ENCODE measurements around the gene CD274. TPM values are rescaled to one million over a fixed set of nuclear protein-coding genes. Genes with fewer than 3 reads are reported as not detected.

The CD274 gene
- total and polyA plus RNA-seq, 2 donors from 2014 or later: 2.0 to 5.0 TPM

DNA sequence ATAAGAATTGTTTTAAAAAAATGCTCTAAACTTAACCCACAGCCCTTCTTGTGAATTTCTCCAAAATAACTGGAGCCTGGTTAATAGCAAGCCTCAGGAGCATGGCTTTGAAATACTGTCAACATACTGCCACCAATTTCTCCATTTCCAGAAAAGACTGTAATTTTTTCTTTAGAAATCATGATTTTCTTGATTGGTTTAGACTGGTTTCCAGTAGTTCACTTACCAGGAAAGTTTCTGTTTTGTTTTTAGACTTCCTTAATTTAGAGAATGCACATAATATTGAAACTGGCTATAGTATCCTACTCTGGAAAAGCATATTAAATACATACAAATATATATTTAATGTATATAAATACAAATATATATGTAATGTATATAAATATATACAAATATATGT, 4.5 kb upstream of the CD274 start:
- Histone ChIP-seq H3K9ac (ENCODE audit: low read length in 3 of 3) (no peak overlapping the region), H3K4me3 (ENCODE audit: low read length in 3 of 3) (no peak overlapping the region), H3K36me3 (ENCODE audit: control insufficient read depth in 2 of 3, insufficient read depth in 3 of 3, low read length in 3 of 3) (no peaks in the 10 kb centered on the region), H3K9me3 (ENCODE audit: control insufficient read depth in 2 of 3, insufficient read depth in 1 of 3, low read length in 3 of 3) (no peaks in the 10 kb centered on the region), H3K4me1 (ENCODE audit: control insufficient read depth in 2 of 3, insufficient read depth in 2 of 3, low read depth in 1 of 3, low read length in 3 of 3) (no peaks in the 10 kb centered on the region), H3K27me3 (ENCODE audit: control insufficient read depth, insufficient read depth, low read length) (no peaks in the 10 kb centered on the region), H3K27ac (ENCODE audit: low read depth in 2 of 2, low read length in 2 of 2) (no peak overlapping the region)
- intact Hi-C loops (cut with DNase I): no loop called here
- TF ChIP-seq, protein P1, sequence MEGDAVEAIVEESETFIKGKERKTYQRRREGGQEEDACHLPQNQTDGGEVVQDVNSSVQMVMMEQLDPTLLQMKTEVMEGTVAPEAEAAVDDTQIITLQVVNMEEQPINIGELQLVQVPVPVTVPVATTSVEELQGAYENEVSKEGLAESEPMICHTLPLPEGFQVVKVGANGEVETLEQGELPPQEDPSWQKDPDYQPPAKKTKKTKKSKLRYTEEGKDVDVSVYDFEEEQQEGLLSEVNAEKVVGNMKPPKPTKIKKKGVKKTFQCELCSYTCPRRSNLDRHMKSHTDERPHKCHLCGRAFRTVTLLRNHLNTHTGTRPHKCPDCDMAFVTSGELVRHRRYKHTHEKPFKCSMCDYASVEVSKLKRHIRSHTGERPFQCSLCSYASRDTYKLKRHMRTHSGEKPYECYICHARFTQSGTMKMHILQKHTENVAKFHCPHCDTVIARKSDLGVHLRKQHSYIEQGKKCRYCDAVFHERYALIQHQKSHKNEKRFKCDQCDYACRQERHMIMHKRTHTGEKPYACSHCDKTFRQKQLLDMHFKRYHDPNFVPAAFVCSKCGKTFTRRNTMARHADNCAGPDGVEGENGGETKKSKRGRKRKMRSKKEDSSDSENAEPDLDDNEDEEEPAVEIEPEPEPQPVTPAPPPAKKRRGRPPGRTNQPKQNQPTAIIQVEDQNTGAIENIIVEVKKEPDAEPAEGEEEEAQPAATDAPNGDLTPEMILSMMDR (IDR thresholded peaks at IDR 0.05; ENCODE audit: borderline replicate concordance, extremely low read depth, insufficient read depth): no peak
- peak; percentile 38 for FAIRE-seq
- no peak for DNase-seq

DNA sequence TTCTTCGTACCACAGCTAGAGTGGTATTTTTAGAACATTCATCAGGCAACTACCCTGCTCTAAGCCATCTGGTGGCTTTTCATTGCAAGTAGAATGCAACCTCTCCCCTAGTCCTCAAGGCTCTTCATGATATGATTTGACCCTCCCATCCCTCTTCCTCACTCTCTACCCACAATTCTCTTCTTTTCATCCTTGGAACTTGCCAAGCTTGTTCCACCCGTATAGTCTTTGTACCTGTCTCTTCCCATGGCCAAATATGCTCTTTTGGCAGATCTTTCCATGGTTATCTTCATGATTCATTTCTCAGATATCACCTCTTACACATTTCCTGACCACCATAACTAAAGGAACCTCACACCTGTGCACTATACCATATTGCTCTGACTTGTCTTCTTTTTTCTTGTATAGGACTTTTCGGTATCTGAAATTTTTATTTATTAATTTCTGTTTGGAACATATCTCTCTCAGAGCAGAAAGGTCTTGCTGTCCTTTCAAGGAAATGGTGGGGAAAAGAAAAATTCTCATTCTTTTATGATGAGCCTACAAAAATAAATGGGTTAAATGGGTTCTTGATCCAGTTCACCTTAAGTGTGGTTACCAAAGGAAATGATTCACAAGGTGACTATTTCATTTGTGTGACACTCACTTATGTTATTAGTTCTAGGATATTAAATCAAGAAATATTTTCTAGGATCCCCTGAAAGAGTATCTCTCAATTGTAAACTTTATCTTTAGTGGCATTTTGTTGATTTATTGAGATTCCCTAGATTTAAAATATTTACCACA, 3.7 kb upstream of the CD274 start:
- Histone ChIP-seq H3K9me3 (ENCODE audit: control insufficient read depth in 2 of 3, insufficient read depth in 1 of 3, low read length in 3 of 3) (no peaks in the 10 kb centered on the region), H3K4me1 (ENCODE audit: control insufficient read depth in 2 of 3, insufficient read depth in 2 of 3, low read depth in 1 of 3, low read length in 3 of 3) (no peaks in the 10 kb centered on the region), H3K27me3 (ENCODE audit: control insufficient read depth, insufficient read depth, low read length) (no peaks in the 10 kb centered on the region), H3K27ac (ENCODE audit: low read depth in 2 of 2, low read length in 2 of 2) (no peak overlapping the region), H3K9ac (ENCODE audit: low read length in 3 of 3) (no peak overlapping the region), H3K36me3 (ENCODE audit: control insufficient read depth in 2 of 3, insufficient read depth in 3 of 3, low read length in 3 of 3) (no peaks in the 10 kb centered on the region), H3K4me3 (ENCODE audit: low read length in 3 of 3) (no peak overlapping the region)
- no peak for FAIRE-seq
- intact Hi-C loops (cut with DNase I): no loop called here
- DNase-seq: no peak
- TF ChIP-seq, protein P1 (IDR thresholded peaks at IDR 0.05; ENCODE audit: borderline replicate concordance, extremely low read depth, insufficient read depth): no peak

DNA sequence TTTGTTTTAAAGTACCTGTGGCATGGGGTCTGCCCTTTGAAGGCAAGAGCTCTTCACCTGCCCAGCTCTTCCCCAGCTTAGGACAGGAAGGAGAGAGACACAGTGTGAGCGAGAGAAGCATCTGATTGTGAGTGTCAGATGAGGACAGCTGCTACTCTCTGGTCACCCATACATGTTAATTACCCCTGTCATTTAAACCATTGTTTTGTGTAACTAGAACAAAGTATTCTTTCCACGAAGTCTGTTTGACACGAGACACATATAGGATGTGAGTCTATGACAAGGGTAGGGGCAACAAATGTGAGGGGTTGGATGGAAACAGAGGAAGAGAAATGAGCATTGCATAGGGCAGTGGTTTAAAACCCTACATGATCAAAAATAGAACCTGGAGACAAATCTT, 3.0 kb upstream of the CD274 start:
- TF ChIP-seq, protein P1 (IDR thresholded peaks at IDR 0.05; ENCODE audit: borderline replicate concordance, extremely low read depth, insufficient read depth): no peak
- H3K4me3 ChIP-seq (ENCODE audit: low read length in 3 of 3): no peak overlapping the region
- no peak for FAIRE-seq
- H3K9me3 ChIP-seq (ENCODE audit: control insufficient read depth in 2 of 3, insufficient read depth in 1 of 3, low read length in 3 of 3): no peaks in the 10 kb centered on the region
- no peak overlapping the region for H3K27ac ChIP-seq (ENCODE audit: low read depth in 2 of 2, low read length in 2 of 2)
- no peak overlapping the region for H3K9ac ChIP-seq (ENCODE audit: low read length in 3 of 3)
- DNase-seq: no peak
- intact Hi-C loops (cut with DNase I): no loop called here
- no peaks in the 10 kb centered on the region for H3K27me3 ChIP-seq (ENCODE audit: control insufficient read depth, insufficient read depth, low read length)
- H3K4me1 ChIP-seq (ENCODE audit: control insufficient read depth in 2 of 3, insufficient read depth in 2 of 3, low read depth in 1 of 3, low read length in 3 of 3): no peaks in the 10 kb centered on the region
- no peaks in the 10 kb centered on the region for H3K36me3 ChIP-seq (ENCODE audit: control insufficient read depth in 2 of 3, insufficient read depth in 3 of 3, low read length in 3 of 3)
